NCI-H2227 (cell line): Measurements from ENCODE around the gene MYOC.
"Not testable (repeated sequence)": the region's sequence is repeated elsewhere in the genome, so short reads cannot be mapped to it uniquely, and the experiment has no call there.

ENCODE experiments used
- DNase-seq: peaks from one replicate; lab custom pipeline; 2025; ENCODE audit not compliant: unreplicated experiment; lab: John Stamatoyannopoulos, UW

Gene MYOC

DNA sequence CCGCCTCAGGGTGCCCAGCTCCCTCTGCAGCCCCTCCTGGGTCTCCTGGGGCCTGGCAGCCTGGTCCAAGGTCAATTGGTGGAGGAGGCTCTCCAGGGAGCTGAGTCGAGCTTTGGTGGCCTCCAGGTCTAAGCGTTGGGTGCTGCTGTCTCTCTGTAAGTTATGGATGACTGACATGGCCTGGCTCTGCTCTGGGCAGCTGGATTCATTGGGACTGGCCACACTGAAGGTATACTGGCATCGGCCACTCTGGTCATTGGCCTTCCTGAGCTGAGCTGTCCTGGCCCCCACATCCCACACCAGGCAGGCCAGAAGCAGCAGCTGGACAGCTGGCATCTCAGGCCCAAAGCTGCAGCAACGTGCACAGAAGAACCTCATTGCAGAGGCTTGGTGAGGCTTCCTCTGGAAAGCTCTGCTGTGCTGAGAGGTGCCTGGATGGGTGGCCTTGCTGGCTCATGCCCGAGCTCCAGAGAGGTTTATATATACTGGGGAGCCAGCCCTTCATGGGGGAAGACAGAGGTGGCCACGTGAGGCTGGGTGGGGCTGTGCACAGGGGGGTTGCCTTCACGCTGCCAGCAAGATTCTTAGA lies at the start of gene MYOC:
TSS of gene MYOC (minus strand) at position 455 of the 589 bp plus-strand sequence. CDS start at position 378, 77 bp downstream.
- DNase-seq = no peak

DNA sequence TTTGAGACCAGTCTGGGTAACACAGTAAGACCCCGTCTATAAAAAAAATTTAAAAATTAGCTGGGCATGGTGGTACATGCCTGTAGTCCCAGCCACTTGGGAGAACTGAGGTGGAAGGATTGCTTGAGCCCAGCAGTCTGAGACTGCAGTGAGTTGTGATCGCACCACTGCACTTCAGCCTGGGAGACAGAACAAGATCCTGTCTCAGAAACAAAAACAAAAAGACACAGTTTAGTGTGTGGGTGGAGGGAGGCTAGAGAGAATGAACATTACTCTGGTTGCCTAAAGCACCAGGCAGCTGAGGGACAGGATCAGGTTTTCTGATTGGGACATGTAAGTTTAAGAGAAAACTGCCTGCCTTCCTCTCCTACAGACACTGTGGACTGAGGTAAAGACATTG lies 47.0 kb upstream of the MYOC start:
- DNase-seq = no peak

DNA sequence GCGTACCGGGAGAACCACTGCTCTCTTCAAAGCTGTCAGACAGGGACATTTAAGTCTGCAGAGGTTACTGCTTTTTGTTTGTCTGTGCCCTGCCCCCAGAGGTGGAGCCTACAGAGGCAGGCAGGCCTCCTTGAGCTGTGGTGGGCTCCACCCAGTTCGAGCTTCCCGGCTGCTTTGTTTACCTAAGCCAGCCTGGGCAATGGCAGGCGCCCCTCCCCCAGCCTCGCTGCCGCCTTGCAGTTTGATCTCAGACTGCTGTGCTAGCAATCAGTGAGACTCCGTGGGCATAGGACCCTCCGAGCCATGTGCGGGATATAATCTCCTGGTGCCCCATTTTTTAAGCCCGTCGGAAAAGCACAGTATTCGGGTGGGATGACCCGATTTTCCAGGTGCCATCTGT lies 43.3 kb upstream of the MYOC start:
- not testable (repeated sequence) for DNase-seq

GRCh38 chr1:171693541-171693940 lies 41.1 kb upstream of the MYOC start:
- DNase-seq = not testable (repeated sequence)

- no peak for DNase-seq
Measured at GRCh38 chr1:171683870-171684269, 31.4 kb upstream of the MYOC start.

GRCh38 chr1:171680339-171680738 lies 27.9 kb upstream of the MYOC start:
- no peak for DNase-seq

DNA sequence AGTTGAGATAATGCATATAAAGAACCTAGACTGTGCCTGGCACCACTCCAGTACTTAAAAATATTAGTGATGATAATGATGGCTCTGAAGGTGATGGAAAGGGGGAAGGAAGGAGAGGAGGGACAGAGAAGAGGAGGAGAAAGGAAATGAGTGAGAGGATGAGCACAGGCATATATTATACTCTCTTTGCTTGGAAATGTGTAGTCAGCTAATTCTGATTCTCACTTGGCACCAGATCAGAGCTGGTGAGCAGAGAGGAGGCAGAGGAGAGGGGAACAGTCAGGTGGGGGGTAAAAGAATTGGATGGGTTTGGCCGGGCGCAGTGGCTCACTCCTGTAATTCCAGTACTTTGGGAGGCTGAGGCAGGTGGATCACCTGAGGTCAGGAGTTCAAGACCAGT lies 24.3 kb upstream of the MYOC start:
- DNase-seq = no peak

DNA sequence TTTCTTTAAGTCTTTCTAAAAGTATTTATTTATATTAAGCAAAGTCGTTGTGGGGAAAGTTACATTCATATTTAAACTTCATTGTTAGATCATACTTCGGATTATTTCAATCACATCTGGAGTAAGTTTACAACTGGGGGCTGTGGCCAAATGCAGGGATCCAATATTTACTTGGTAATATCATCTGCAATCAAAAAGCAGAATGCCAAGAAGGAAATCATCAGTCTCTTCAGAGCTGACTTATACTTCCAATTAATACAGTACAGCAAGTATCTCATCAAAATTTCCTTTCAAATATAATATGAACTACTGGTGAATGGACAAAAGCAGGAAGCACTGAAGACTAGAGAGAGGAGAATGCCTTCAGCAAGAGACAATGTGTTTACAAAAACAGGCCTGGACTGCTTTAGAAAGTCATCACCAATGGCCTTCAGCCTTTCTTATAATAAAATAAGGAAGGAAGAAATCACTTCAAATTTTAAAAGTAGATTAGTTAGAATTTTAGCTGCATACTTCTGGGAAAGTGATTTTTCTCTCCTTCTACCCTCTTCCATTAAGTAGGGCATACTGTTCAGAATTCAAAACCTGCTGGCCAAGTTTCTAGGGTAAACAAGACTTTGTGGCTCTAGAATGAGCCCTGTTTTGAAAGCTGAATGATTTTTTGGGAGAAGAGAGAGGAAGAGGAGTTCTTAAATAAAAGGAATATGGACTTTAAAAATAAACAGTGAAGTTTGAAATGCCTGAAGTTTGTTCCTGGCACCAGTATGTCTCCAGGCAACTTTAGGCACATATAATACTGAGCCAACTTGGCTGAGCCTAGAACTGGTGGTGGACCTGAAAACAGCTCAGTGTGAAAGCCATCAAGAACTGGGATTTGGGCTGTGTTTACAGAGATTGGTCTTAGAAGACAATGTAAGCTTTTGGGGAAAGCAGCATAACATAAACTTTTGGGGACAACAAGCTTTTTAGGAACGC lies 22.2 kb upstream of the MYOC start:
- no peak for DNase-seq

GRCh38 chr1:171670739-171671138 lies 18.3 kb upstream of the MYOC start:
- no peak for DNase-seq

- no peak for DNase-seq
Measured at GRCh38 chr1:171668372-171668771, 15.9 kb upstream of the MYOC start.

- no peak for DNase-seq
Measured at GRCh38 chr1:171666114-171666769, 13.8 kb upstream of the MYOC start.

GRCh38 chr1:171664976-171665375 lies 12.5 kb upstream of the MYOC start:
- no peak for DNase-seq

GRCh38 chr1:171663854-171664575 lies 11.5 kb upstream of the MYOC start:
- DNase-seq = no peak

- DNase-seq = no peak
Measured at GRCh38 chr1:171663036-171663853, 10.8 kb upstream of the MYOC start.

DNA sequence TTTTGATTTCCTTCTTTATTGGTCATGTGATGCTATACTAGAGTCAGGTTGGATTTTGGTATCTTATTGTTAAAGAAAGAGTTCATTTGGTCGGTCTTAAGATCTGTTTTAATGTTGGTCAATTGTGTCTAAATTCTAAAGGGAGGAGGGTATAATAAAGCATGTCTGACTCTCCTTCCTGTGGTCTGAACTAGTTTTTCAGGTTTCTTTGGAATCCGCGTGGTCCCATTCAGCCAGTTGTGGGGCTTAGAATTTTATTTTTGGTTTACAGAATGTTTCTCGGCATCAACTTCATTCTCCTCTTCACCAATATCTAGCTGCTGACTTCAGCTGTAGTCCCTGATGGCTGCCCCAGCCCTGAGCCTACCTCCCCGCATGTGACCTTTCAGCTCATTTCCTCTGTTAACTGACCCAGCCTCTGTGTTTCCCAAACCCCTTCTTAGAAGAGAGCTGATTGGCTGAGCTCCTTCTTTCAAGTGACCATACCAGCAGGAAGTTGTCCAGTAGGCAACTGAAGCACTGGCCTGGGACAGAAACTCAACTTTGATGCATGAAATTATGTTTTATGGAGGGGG lies 8.7 kb upstream of the MYOC start:
- no peak for DNase-seq

DNA sequence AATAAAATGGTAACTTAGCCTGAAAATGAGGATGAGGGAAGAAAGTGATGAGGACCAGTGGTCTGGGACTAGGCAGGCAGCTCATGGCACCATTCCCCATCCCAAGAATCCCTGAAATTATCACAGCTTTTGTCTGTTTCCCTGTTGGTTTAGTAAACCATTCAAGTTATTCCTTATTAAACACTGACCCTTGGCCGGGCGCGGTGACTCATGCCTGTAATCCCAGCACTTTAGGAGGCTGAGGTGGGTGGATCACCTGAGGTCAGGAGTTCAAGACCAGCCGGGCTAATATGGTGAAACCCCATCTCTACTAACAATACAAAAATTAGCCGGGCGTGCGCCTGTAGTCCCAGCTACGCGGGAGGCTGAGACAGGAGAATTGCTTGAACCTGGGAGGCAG lies 3.7 kb upstream of the MYOC start:
- DNase-seq = not testable (repeated sequence)

DNA sequence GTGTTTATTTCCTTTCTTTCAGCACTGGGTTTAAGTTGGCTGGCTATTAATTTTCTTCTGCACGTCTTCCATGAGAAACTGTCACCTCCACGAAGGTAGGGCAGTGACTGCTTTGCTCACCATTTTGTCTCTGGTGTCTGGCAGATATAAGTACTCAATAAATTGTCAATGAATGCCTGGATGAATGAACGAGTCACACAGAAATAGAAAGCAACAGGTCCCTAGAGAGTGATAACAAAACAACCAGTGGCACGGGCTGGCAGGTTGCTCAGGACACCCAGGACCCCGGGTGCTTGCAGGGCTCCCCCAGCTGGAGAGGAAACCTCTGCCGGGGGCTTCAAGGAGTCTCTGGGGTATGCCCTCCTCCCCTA lies 3.2 kb upstream of the MYOC start:
- DNase-seq = no peak

DNA sequence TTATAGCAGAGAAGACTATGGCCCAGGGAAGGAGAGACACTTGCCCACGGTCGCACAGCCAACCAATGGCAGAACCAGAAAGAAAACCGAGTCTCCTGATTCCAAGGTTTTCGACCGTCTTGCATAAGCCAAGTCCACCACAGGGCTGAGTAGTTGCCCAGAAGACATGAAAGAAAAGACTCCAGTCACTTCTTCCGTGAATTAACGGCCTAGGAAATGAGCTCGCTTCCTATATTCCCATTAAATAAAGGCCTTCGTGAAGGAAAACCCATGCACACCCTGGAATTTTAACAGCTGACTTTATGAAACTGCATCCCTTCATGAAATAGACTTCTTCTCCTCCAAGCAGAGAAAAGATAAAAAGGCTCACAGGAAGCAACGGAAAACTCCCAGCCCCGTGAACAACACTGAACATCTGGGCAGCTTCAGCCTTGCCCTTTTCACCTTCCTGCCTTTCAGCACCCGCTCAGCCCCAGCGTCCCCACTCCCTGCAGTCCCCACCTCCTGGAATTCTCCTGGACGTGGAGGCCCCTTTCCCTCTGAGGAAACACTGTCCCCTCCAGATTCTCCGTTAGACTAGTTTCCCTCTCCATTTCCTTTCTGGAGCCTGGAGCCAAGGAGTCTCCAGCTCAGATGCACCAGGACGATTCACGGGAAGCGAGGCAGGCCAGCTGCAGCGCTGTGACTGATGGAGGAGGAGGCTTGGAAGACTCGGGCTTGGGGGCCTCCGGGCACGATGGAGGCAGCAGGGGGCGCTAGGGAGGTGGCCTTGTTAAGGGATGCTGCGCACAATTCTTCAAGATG lies 2.7 kb upstream of the MYOC start:
- DNase-seq = peak; percentile 85
